Mesodermal cell (in vitro differentiated cells): Measurements from ENCODE around the gene CLCNKB.
"Not testable (repeated sequence)": the region's sequence is repeated elsewhere in the genome, so short reads cannot be mapped to it uniquely, and the experiment has no call there.

ENCODE experiments used
- H3K27ac ChIP-seq: 2 replicates; pipeline ENCODE4 v1.7.0; 2013; ENCODE audit warnings: mild to moderate bottlenecking, low read depth, low read length, moderate library complexity; ENCODE audit not compliant: severe bottlenecking
- H3K36me3 ChIP-seq: 2 replicates; pipeline ENCODE4 v1.7.1; 2013; ENCODE audit warnings: mild to moderate bottlenecking, low read length, moderate library complexity; ENCODE audit not compliant: control insufficient read depth, insufficient read depth
- H3K4me1 ChIP-seq: one replicate; pipeline ENCODE4 v1.7.1; 2013; ENCODE audit warnings: mild to moderate bottlenecking, low read length; ENCODE audit not compliant: insufficient read depth, control insufficient read depth, poor library complexity, severe bottlenecking
- H3K4me3 ChIP-seq: 2 replicates; pipeline ENCODE4 v1.7.0; 2013; ENCODE audit warnings: low read length, control low read depth, mild to moderate bottlenecking; ENCODE audit not compliant: insufficient read depth, poor library complexity, severe bottlenecking; ENCODE audit errors: extremely low read depth
- H3K9me3 ChIP-seq: 2 replicates; pipeline ENCODE4 v1.7.1; 2013; ENCODE audit warnings: mild to moderate bottlenecking, low read length, moderate library complexity; ENCODE audit not compliant: control insufficient read depth
- WGBS, 2 experiments: methylation state at CpG; one replicate each; pipeline ENCODE4 v1.1.5; 2013; ENCODE audit warnings: missing lambda C conversion rate in 2 of 2; ENCODE audit not compliant: insufficient coverage in 2 of 2; 5-methylcytosine and 5-hydroxymethylcytosine counted together

The CLCNKB gene

DNA sequence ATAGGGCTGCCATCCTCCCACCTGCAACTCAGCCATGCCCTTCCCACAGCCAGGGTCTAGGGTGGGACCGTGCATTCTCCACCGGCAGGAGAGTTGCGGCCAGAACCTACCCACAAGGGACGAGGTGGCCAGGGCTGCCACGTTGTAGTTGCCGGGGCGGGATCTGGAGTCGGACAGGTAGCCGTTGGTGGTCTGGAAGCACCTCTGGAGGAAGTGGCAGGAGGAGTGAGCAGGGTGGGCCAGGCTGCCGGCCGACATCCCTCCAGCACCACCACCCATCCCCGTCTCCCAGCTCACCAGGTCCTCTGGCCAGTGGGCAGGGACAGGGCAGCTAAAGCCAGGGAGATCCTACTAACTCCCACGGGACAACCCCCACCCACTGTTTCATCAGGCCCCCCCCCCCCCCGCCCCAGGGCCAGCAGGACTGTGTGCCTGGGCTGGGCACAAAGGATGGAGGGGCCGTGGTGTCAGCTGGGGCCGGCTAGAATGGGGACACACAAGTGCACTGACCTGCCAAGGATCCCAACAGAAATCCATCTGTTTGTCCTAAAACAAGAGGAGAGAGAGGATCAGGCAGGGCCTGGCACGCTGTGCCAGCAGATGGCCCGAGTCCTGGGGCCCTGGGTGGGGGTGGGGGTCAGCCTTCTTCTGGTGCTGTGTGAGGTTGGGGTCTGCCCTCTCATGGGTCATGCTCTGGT lies 18.6 kb downstream of the CLCNKB start:
- not testable (repeated sequence) for H3K4me1 ChIP-seq, H3K4me3 ChIP-seq, H3K9me3 ChIP-seq, H3K36me3 ChIP-seq, H3K27ac ChIP-seq
- WGBS, 2 experiments, result 80% methylated on average over 1 to 7 of the region's 18 CpGs

DNA sequence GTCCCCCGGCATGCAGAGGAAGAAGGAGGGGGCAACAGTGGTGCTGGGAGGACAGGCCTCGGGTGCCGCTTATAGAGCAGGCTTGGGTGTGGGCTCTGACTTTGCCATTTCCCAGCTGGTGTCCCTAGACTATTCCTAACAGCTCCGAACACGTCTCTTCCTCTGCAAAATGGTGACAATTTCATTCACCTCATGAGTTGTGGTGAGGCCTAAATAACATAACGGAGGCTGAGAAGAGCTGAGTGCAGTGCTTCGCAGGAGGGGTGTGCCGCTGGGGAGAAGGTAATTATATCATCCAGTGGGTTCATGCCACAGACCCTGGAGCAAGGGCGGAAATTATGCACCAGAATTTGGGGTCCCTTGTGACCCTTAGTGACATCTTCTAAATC lies 19.1 kb downstream of the CLCNKB start:
- not testable (repeated sequence) for H3K36me3 ChIP-seq, H3K4me3 ChIP-seq, H3K27ac ChIP-seq, H3K4me1 ChIP-seq, H3K9me3 ChIP-seq
- 82 to 100% methylated on average over 2 to 5 of the region's 9 CpGs for WGBS, 2 experiments

DNA sequence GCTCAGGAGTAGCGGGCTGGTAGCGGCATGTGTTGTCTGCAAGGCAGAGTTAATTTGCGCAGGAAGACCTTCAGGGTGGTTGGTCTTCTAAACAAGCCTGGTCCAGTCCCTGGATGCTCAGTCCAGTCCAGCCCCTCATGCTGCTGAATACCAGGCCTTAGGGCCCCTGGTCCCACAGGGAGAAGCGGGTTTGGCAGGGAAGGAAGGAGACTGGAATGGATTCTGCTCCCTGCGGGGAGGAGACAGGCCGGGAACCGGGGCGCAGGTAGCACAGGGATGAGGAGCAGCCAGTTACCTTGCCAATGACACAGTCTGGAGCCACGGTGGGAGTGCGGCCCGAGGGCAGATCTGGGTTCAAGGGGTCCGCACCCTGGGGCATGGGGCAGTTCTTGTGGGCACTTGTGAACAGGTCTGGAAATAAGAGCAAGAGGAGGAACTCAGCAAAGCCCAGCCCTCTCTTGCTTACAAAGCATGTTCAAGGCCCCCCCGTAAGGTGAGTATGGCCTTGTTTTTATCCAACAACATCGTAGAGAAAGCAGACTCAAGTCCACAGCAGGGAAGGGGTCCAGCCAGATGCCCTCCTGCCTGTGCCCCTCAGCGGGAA lies 19.7 kb downstream of the CLCNKB start:
- 92 to 93% methylated on average over 10 to 11 of the region's 15 CpGs for WGBS, 2 experiments
- H3K4me3 ChIP-seq, result no peak overlapping the region

DNA sequence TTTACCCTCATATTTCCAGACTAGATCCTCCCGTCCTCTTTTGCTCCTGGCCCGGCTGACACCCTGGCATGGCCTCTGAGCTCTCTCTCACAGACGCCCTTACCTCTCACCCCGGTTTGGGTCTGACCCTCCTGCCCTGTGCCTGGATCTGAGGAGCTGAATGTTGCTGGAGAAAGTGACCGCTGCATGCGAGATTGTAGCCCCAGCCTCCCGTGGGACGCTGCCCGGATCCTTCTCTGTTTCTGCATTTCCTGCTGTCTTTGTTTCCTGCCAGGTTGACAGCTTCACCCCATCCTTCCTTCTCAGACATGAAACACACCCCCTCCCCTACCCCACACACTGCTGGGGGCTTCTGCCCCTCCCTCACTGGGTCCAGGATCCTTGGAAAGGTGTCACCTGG lies 20.3 kb downstream of the CLCNKB start:
- no peaks in the 10 kb centered on the region for H3K9me3 ChIP-seq
- peaks cover 9% of the 10 kb centered on the region for H3K4me1 ChIP-seq
- no peaks in the 10 kb centered on the region for H3K36me3 ChIP-seq
- WGBS, 2 experiments, result 50 to 53% methylated on average over 6 to 9 of the region's 9 CpGs
- no peak overlapping the region for H3K27ac ChIP-seq
- no peak overlapping the region for H3K4me3 ChIP-seq

More for the DNA sequence above, 19.7 kb downstream of the CLCNKB start:
- H3K9me3 ChIP-seq, result no peaks in the 10 kb centered on the region
- H3K36me3 ChIP-seq, result no peaks in the 10 kb centered on the region
- H3K4me1 ChIP-seq, result peaks cover 8% of the 10 kb centered on the region
- no peak overlapping the region for H3K27ac ChIP-seq

DNA sequence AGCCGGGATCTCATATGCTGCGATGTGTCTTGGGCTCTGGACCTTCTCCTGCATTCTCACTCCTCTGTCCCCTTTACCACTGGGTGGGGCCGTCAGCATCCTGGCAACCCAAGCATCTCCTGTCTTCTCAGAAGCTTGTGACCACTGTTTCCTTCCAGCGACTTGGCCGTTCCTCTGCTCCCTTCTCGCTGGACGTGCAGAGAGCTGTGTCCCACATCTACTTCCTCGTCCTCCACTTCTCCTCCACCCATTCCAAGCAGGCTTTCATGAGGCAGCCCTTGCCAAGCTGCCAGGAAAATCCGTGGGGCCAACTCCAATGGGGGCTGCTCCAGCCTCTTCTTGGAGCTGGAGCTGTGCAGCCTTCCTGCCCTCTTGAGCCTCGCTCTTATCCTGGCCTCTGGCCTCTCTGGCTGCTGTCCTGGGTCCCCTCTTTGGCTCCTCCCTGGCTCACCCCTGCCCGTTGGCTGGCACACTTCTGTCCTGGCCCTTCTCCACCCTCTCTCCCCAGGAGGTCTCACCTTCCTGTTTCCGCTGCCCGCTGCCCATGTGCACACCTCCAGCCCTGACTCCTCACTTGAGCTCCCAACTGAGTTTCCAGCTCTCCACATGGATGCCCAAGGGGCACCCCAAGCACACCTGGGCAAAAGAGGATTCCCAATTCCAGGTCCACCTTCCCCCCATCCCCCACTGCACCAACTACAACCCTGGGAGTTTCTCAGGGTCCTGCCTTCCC lies 21.1 kb downstream of the CLCNKB start:
- WGBS, 2 experiments, result 79 to 87% methylated on average over 11 to 13 of the region's 13 CpGs
- Histone ChIP-seq H3K27ac (no peak overlapping the region), H3K4me3 (no peak overlapping the region), H3K36me3 (no peaks in the 10 kb centered on the region), H3K9me3 (no peaks in the 10 kb centered on the region), H3K4me1 (peaks cover 9% of the 10 kb centered on the region)

DNA sequence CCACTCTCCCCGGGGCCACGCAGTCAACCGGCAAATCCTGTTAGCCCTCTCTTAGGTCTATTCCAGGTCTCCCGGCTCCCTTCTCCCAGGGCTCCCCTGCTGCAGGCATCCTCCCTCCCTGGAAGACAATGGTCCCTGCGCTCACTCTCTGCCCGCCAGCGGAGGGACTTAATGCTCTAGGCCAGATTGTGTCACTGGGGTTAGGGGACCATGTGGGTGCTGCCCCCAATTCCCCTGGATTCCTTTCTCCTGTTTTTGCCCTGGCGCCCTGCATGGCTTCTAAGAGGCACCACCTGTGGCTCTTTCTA lies 21.6 kb downstream of the CLCNKB start:
- WGBS, 2 experiments, result 70 to 84% methylated on average over 6 to 8 of the region's 8 CpGs
- H3K4me3 ChIP-seq, result no peak overlapping the region
- H3K36me3 ChIP-seq, result no peaks in the 10 kb centered on the region
- peaks cover 9% of the 10 kb centered on the region for H3K4me1 ChIP-seq
- no peak overlapping the region for H3K27ac ChIP-seq
- no peaks in the 10 kb centered on the region for H3K9me3 ChIP-seq

DNA sequence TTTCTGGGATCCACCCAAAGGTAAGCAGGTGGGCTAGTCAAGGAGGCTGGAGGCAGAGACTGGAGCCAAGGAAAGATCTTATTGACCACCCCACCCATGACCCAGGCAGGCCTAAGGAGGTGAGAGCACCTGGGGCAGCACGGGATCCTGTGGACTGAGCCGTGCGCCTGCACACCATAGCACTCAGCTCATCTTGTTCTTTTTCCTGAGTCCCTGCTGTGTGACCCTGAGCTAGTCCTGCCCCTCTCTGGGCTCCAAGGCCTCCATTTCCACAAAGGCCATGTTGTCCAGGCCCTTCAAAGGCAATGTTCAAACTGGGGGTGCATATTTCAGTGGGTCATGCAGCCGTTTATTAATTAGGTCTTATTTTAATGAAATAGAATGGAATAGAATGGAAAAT lies 22.7 kb downstream of the CLCNKB start:
- Histone ChIP-seq H3K36me3 (no peaks in the 10 kb centered on the region), H3K4me1 (peaks cover 9% of the 10 kb centered on the region), H3K9me3 (no peaks in the 10 kb centered on the region), H3K4me3 (no peak overlapping the region), H3K27ac (no peak overlapping the region)
- WGBS, 2 experiments, result 89 to 100% methylated on average over 2 to 3 of the region's 4 CpGs

DNA sequence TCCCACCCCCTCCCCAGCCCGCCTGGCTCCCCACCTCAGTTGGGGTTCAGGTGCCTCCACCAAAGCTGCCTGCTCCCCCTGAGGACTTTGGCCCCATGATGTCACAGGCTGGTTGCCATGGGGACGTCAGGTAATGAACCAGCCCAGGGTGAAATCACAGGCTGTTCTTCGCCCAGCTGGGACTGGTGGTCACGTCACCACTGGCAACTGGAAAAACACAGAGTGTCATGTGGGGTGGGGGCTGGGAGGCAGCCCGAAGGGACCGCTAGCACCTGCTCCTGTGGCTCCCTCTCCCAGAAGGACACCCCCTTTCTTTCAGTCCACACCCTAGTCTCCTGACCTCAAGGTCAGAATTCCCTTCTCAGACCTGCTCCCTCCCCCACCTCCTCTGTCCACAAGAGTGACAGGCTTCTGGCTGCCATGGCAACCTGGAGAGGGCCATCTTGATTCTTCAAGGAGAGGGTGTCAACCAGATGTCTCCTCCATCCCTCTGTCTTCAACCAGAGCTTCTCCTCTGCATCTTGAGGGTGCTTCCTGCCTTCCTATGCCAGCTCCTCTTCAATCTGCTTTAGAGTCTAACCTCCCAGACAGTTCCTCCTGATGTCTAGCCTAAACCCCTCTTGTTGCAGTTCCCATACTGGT lies 23.7 kb downstream of the CLCNKB start:
- WGBS, 2 experiments, result 73 to 78% methylated on average over 4 to 6 of the region's 6 CpGs
- H3K27ac ChIP-seq, result no peak overlapping the region
- H3K9me3 ChIP-seq, result no peaks in the 10 kb centered on the region
- peaks cover 9% of the 10 kb centered on the region for H3K4me1 ChIP-seq
- no peaks in the 10 kb centered on the region for H3K36me3 ChIP-seq
- no peak overlapping the region for H3K4me3 ChIP-seq

DNA sequence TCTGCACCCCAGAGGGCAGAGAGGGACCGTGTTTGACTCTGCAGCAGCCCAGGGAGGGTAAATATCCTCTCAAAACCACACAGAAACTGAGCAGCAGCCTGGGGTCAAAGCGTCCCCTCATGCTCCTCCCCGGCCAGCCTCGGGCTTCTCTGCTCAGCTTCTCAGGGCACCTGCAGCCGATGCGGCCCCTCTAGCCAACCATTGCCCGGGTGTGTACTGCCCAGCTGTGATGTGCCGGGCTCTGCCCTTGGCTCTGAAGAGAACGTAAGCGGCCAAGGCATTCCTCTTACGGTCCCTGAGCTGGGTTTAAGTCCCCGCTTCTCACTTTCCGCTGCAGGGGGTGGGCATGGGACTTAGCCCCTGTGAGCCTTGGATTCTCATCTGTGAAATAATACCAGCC lies 24.4 kb downstream of the CLCNKB start:
- no peaks in the 10 kb centered on the region for H3K9me3 ChIP-seq
- H3K27ac ChIP-seq, result no peak overlapping the region
- 84 to 95% methylated on average over 12 to 13 of the region's 13 CpGs for WGBS, 2 experiments
- H3K36me3 ChIP-seq, result no peaks in the 10 kb centered on the region
- H3K4me1 ChIP-seq, result peaks cover 9% of the 10 kb centered on the region
- no peak overlapping the region for H3K4me3 ChIP-seq

DNA sequence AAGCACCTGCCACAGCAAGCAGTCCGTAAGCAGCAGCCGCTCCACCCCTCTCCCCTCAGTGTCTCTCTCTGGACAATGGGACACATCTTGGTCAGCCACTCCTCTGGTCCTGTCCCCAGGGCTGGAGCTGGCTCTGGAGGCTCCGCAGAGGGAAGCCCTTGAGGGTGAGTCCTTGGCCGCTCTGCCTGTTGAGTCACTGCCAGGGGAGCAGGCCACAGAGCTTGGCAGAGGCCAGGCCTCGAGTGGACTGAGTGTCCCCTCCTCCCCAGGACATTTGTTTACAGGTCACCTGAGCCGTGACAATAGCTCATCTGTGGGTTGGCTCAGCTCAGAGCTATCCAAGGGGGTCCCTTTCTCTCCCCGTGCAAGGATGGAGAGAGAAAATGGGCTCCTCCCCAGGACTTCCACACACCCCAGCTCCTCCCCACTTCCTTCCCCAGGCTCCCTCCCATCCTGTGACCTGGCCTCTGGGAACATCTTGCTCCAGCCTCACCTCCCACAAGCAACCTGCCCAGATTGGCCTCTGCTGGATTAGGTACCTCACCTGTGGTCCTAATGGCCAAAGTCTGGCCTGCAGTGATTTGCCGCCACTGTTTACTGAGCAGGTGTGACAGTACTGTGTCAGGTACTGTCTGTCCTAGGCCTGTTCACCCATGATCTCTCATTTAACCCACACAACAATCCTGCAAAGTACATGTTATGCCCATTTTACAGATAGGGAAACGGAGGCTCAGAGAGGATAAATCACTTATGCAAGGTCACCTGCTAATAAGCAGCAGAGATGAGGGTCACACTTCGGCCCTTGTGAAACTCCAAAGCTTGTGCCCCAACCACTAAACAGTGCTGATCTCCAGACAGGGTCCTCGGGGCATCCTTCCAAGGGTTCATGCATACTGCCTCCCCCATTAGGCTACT lies 25.0 kb downstream of the CLCNKB start:
- 65 to 78% methylated on average over 8 to 10 of the region's 11 CpGs for WGBS, 2 experiments
- Histone ChIP-seq H3K4me3 (no peak overlapping the region), H3K4me1 (peaks cover 9% of the 10 kb centered on the region), H3K27ac (no peak overlapping the region), H3K9me3 (no peaks in the 10 kb centered on the region), H3K36me3 (no peaks in the 10 kb centered on the region)
